Measurements from ENCODE around the gene SLC40A1.

DNA sequence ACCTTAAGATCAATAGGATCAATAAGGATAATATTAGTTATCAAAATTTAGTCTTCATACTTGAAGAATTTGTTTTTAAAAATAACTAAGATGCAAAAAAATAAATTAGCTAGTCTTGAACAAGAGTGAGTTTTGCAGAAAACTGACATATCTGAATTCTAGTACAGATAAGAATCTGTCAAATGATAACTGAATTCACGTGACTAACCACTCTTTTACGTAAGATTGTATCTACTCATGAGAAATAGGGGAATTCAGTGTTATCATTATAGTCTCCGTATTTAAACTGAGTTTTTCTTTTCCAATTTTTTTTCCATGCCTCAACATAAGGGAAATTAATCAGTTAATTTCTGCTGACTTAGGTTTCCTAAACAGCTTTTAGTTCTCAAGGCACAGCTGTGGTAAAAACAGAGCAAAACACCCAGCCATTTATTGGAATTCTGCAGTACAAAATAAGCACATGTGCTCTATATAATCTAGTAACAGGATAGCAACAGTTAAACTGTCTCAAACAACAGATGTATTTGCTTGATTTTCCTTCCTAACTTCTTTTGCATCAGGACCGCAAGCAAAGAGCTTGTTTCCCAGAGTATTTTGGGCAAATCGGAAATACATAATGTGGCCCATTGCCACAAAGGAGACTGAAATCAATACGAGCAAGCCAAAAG lies 19.1 kb downstream of the SLC40A1 start:
- TF ChIP-seq CTCF (IDR thresholded peaks at IDR 0.05; ENCODE audit: extremely low read depth in 1 of 2, insufficient read depth in 1 of 2, low read depth in 1 of 2, low read length in 2 of 2), result no peak
- no peak for TF ChIP-seq MYC (IDR thresholded peaks at IDR 0.05; ENCODE audit: low read depth, low read length)
- TF ChIP-seq, protein P1, sequence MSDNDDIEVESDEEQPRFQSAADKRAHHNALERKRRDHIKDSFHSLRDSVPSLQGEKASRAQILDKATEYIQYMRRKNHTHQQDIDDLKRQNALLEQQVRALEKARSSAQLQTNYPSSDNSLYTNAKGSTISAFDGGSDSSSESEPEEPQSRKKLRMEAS (IDR thresholded peaks at IDR 0.05; ENCODE audit: insufficient read depth, insufficient read length), result no peak
- TF ChIP-seq POLR2A (IDR thresholded peaks at IDR 0.05; ENCODE audit: low read depth, low read length), result no peak
- TF ChIP-seq GATA2 (IDR thresholded peaks at IDR 0.05; ENCODE audit: insufficient read depth, insufficient read length, low read depth, low read length), result no peak
- no peak for TF ChIP-seq POLR2AphosphoS5 (IDR thresholded peaks at IDR 0.05; ENCODE audit: insufficient read depth, low read depth, low read length)
- TF ChIP-seq JUN (IDR thresholded peaks at IDR 0.05; ENCODE audit: borderline replicate concordance, insufficient read depth, insufficient read length, low read depth), result no peak
